ENCODE measurements around the gene PRCP. TPM values are rescaled to one million over a fixed set of nuclear protein-coding genes. Genes with fewer than 3 reads are reported as not detected.

Gene PRCP
- total and polyA plus RNA-seq, 2 donors from 2014 or later: 115 to 202 TPM

GRCh38 chr11:82859750-82860149 lies 40.5 kb downstream of the PRCP start:
- no peak overlapping the region for H3K9ac ChIP-seq (ENCODE audit: low read length in 3 of 3)
- no peaks in the 10 kb centered on the region for H3K9me3 ChIP-seq (ENCODE audit: control insufficient read depth in 2 of 3, insufficient read depth in 1 of 3, low read length in 3 of 3)
- intact Hi-C loops (cut with DNase I): loop anchor here (10.0 kb wide), 1 partner anchor 135 kb away; no protein-coding TSS in a partner anchor
- TF ChIP-seq, protein P1, sequence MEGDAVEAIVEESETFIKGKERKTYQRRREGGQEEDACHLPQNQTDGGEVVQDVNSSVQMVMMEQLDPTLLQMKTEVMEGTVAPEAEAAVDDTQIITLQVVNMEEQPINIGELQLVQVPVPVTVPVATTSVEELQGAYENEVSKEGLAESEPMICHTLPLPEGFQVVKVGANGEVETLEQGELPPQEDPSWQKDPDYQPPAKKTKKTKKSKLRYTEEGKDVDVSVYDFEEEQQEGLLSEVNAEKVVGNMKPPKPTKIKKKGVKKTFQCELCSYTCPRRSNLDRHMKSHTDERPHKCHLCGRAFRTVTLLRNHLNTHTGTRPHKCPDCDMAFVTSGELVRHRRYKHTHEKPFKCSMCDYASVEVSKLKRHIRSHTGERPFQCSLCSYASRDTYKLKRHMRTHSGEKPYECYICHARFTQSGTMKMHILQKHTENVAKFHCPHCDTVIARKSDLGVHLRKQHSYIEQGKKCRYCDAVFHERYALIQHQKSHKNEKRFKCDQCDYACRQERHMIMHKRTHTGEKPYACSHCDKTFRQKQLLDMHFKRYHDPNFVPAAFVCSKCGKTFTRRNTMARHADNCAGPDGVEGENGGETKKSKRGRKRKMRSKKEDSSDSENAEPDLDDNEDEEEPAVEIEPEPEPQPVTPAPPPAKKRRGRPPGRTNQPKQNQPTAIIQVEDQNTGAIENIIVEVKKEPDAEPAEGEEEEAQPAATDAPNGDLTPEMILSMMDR (IDR thresholded peaks at IDR 0.05; ENCODE audit: borderline replicate concordance, extremely low read depth, insufficient read depth): no peak
- DNase-seq (no peak), FAIRE-seq (no peak)
- H3K27me3 ChIP-seq (ENCODE audit: control insufficient read depth, insufficient read depth, low read length): no peaks in the 10 kb centered on the region
- H3K4me1 ChIP-seq (ENCODE audit: control insufficient read depth in 2 of 3, insufficient read depth in 2 of 3, low read depth in 1 of 3, low read length in 3 of 3): peaks cover 0 to 4% (median 3%) of the 10 kb centered on the region in 3 donors
- no peak overlapping the region for H3K27ac ChIP-seq (ENCODE audit: low read depth in 2 of 2, low read length in 2 of 2)
- H3K36me3 ChIP-seq (ENCODE audit: control insufficient read depth in 2 of 3, insufficient read depth in 3 of 3, low read length in 3 of 3): no peaks in the 10 kb centered on the region
- no peak overlapping the region for H3K4me3 ChIP-seq (ENCODE audit: low read length in 3 of 3)

GRCh38 chr11:82858556-82859091 lies 41.6 kb downstream of the PRCP start:
- no peaks in the 10 kb centered on the region for H3K36me3 ChIP-seq (ENCODE audit: control insufficient read depth in 2 of 3, insufficient read depth in 3 of 3, low read length in 3 of 3)
- H3K9ac ChIP-seq (ENCODE audit: low read length in 3 of 3): no peak overlapping the region
- H3K9me3 ChIP-seq (ENCODE audit: control insufficient read depth in 2 of 3, insufficient read depth in 1 of 3, low read length in 3 of 3): no peaks in the 10 kb centered on the region
- no peak overlapping the region for H3K4me3 ChIP-seq (ENCODE audit: low read length in 3 of 3)
- DNase-seq: peak in 2 of 5 donors; percentile 28 to 38
- peaks cover 0 to 4% (median 3%) of the 10 kb centered on the region in 3 donors for H3K4me1 ChIP-seq (ENCODE audit: control insufficient read depth in 2 of 3, insufficient read depth in 2 of 3, low read depth in 1 of 3, low read length in 3 of 3)
- peak overlapping the region in 1 of 2 donors; percentile 15 for H3K27ac ChIP-seq (ENCODE audit: low read depth in 2 of 2, low read length in 2 of 2)
- H3K27me3 ChIP-seq (ENCODE audit: control insufficient read depth, insufficient read depth, low read length): no peaks in the 10 kb centered on the region
- FAIRE-seq: peak; percentile 35
- TF ChIP-seq, protein P1 (IDR thresholded peaks at IDR 0.05; ENCODE audit: borderline replicate concordance, extremely low read depth, insufficient read depth): no peak
- intact Hi-C loops (cut with DNase I): loop anchor here (10.0 kb wide), 1 partner anchor 134 kb away; no protein-coding TSS in a partner anchor

- Histone ChIP-seq H3K9ac (ENCODE audit: low read length in 3 of 3) (no peak overlapping the region), H3K36me3 (ENCODE audit: control insufficient read depth in 2 of 3, insufficient read depth in 3 of 3, low read length in 3 of 3) (no peaks in the 10 kb centered on the region), H3K9me3 (ENCODE audit: control insufficient read depth in 2 of 3, insufficient read depth in 1 of 3, low read length in 3 of 3) (no peaks in the 10 kb centered on the region), H3K4me3 (ENCODE audit: low read length in 3 of 3) (no peak overlapping the region), H3K27ac (ENCODE audit: low read depth in 2 of 2, low read length in 2 of 2) (no peak overlapping the region), H3K27me3 (ENCODE audit: control insufficient read depth, insufficient read depth, low read length) (no peaks in the 10 kb centered on the region), H3K4me1 (ENCODE audit: control insufficient read depth in 2 of 3, insufficient read depth in 2 of 3, low read depth in 1 of 3, low read length in 3 of 3) (peaks cover 0 to 4% (median 3%) of the 10 kb centered on the region in 3 donors)
- no peak for FAIRE-seq
- TF ChIP-seq, protein P1 (IDR thresholded peaks at IDR 0.05; ENCODE audit: borderline replicate concordance, extremely low read depth, insufficient read depth): no peak
- intact Hi-C loops (cut with DNase I): loop anchor here (10.0 kb wide), 1 partner anchor 133 kb away; no protein-coding TSS in a partner anchor
- no peak for DNase-seq
Measured at GRCh38 chr11:82858133-82858532, 42.1 kb downstream of the PRCP start.
